Keratinocyte (primary cell): Measurements from ENCODE around the gene CNNM3. TPM values are rescaled to one million over a fixed set of nuclear protein-coding genes. Genes with fewer than 3 reads are reported as not detected.

Experiments
- DNase-seq: peaks from one replicate; pipeline ENCODE4 v3.0.0-alpha.2; 2011; ENCODE audit warnings: low read depth, missing footprints, low spot score
- FAIRE-seq: peaks from 2 replicates; lab custom pipeline; 2011; peaks lifted over from hg19 to GRCh38; lab: Jason Lieb, UNC
- H2AFZ ChIP-seq: 2 replicates; pipeline ENCODE4 v1.6.0; 2012; ENCODE audit warnings: low read length, control low read depth, inconsistent platforms; ENCODE audit not compliant: control insufficient read depth
- H3K27ac ChIP-seq: 2 replicates; pipeline ENCODE4 v1.5.1; 2011; ENCODE audit warnings: low read length; ENCODE audit not compliant: control insufficient read depth, insufficient read depth
- H3K27me3 ChIP-seq: 3 replicates; pipeline ENCODE4 v1.6.0; 2011; ENCODE audit warnings: low read length; ENCODE audit not compliant: control insufficient read depth, insufficient read depth; ENCODE audit errors: extremely low read depth
- H3K36me3 ChIP-seq, 2 experiments: 2 replicates in 1 of 2; 3 replicates in 1 of 2; pipeline ENCODE4 v1.5.1; 2011; ENCODE audit warnings: low read length in 2 of 2, mild to moderate bottlenecking in 1 of 2; ENCODE audit not compliant: control insufficient read depth in 2 of 2, insufficient read depth in 2 of 2; ENCODE audit errors: extremely low read depth in 1 of 2
- H3K4me1 ChIP-seq: 3 replicates; pipeline ENCODE4 v1.5.1; 2011; ENCODE audit warnings: low read length; ENCODE audit not compliant: control insufficient read depth, insufficient read depth; ENCODE audit errors: extremely low read depth
- H3K4me2 ChIP-seq: 3 replicates; pipeline ENCODE4 v1.6.0; 2011; ENCODE audit warnings: low read depth, low read length; ENCODE audit not compliant: control insufficient read depth, insufficient read depth; ENCODE audit errors: extremely low read depth
- H3K4me3 ChIP-seq, 3 experiments: fragments of 200-600 bp in 1 of 3; sonication (generic) in 1 of 3; 2 replicates in 2 of 3; 3 replicates in 1 of 3; pipeline ENCODE4 v1.5.1; 2011 to 2016; ENCODE audit warnings: low read length in 3 of 3, mild to moderate bottlenecking in 3 of 3, control low read depth in 2 of 3, inconsistent platforms in 1 of 3, low read depth in 1 of 3, mixed read lengths in 1 of 3, mixed run types in 1 of 3, moderate library complexity in 1 of 3; ENCODE audit not compliant: control insufficient read depth in 2 of 3, insufficient read depth in 2 of 3; ENCODE audit errors: extremely low read depth in 1 of 3
- H3K79me2 ChIP-seq: 2 replicates; pipeline ENCODE4 v1.6.0; 2012; ENCODE audit warnings: low read length; ENCODE audit not compliant: control insufficient read depth, insufficient read depth
- H3K9ac ChIP-seq: 3 replicates; pipeline ENCODE4 v1.6.0; 2011; ENCODE audit warnings: low read length; ENCODE audit not compliant: control insufficient read depth, insufficient read depth; ENCODE audit errors: extremely low read depth
- H3K9me1 ChIP-seq: 3 replicates; pipeline ENCODE4 v1.6.0; 2011; ENCODE audit warnings: low read length; ENCODE audit not compliant: control insufficient read depth, insufficient read depth; ENCODE audit errors: extremely low read depth
- H3K9me3 ChIP-seq: 2 replicates; pipeline ENCODE4 v1.5.1; 2012; ENCODE audit warnings: low read depth, low read length; ENCODE audit not compliant: control insufficient read depth
- H4K20me1 ChIP-seq: 3 replicates; pipeline ENCODE4 v1.6.0; 2011; ENCODE audit warnings: low read length; ENCODE audit not compliant: control insufficient read depth, insufficient read depth; ENCODE audit errors: extremely low read depth
- CTCF ChIP-seq, 3 experiments: IDR thresholded peaks in 1 of 3; conservative IDR thresholded peaks in 1 of 3; optimal IDR thresholded peaks in 1 of 3; 2 replicates in 2 of 3; 3 replicates in 1 of 3; pipeline versions ENCODE3 to v1.5.1; 2011; ENCODE audit warnings: low read length in 3 of 3, mild to moderate bottlenecking in 3 of 3, moderate library complexity in 2 of 3, control low read depth in 1 of 3, inconsistent platforms in 1 of 3; ENCODE audit not compliant: insufficient read depth in 2 of 3; ENCODE audit errors: extremely low read depth in 1 of 3
- EZH2 ChIP-seq: IDR thresholded peaks from one replicate; pipeline ENCODE4 v1.6.1; 2012; ENCODE audit warnings: inconsistent platforms, mild to moderate bottlenecking, low read length, moderate library complexity
- dilution Hi-C: fragments of 300-500 bp; cut with MboI; formaldehyde crosslinking; loops from one replicate; pipeline ENCODE4 v1.7.0; 2020; ENCODE audit warnings: low sequenced_read_pairs; ENCODE audit not compliant: extremely low pct_ligation_motif_present
- polyA plus RNA-seq, 5 experiments: library from polyadenylated mRNA; depleted of rRNA in 3 of 5; stranded (reverse) in 3 of 5; stranded (forward) in 1 of 5; unstranded in 1 of 5; fragments of >200 nt; gene quantifications; 1 replicate in 1 of 5; 2 replicates in 3 of 5; 3 replicates in 1 of 5; pipeline versions ENCODE4 v1.2.1 to v1.2.3, GENCODE V29; 2011 to 2012; ENCODE audit warnings: missing spikeins in 2 of 5, low read depth in 1 of 5, low replicate concordance in 1 of 5

CNNM3 gene
- polyA plus RNA-seq, 1 donor (not counting 4 experiments of a cell fraction or from before 2014, with no cell fraction given) = 2.3 TPM

- peak overlapping the region; percentile 93 for H3K4me2 ChIP-seq
- H3K36me3 ChIP-seq = peaks cover 16 to 21% of the 10 kb centered on the region in 2 experiments
- peaks cover 9% of the 10 kb centered on the region for H3K79me2 ChIP-seq
- TF ChIP-seq EZH2 = no peak
- no peak for TF ChIP-seq CTCF (optimal IDR thresholded peaks at IDR 0.05 in 1 of 3, IDR thresholded peaks at IDR 0.05 in 1 of 3, conservative IDR thresholded peaks at IDR 0.05 in 1 of 3; ENCODE audit: extremely low read depth in 1 of 3, insufficient read depth in 2 of 3, low read length in 3 of 3)
- peaks cover 3% of the 10 kb centered on the region for H3K9me1 ChIP-seq
- no peak overlapping the region for H3K27ac ChIP-seq
- DNase-seq (no peak), FAIRE-seq (no peak)
- peaks cover 38% of the 10 kb centered on the region for H3K4me1 ChIP-seq
- H3K9ac ChIP-seq = peak overlapping the region; percentile 60
- H2AFZ ChIP-seq = peak overlapping the region; percentile 3
- dilution Hi-C loops = no loop called here
- no peaks in the 10 kb centered on the region for H3K9me3 ChIP-seq
- peak overlapping the region; percentile 75 to 90 (median 80) for H3K4me3 ChIP-seq
- H4K20me1 ChIP-seq = no peaks in the 10 kb centered on the region
- no peaks in the 10 kb centered on the region for H3K27me3 ChIP-seq
Measured at GRCh38 chr2:96869281-96869821, 53.3 kb downstream of the CNNM3 start.

- no peaks in the 10 kb centered on the region for H3K27me3 ChIP-seq
- H3K4me3 ChIP-seq = peak within 1 kb of the TSS; percentile 75 to 90 (median 80)
- H3K79me2 ChIP-seq = peaks cover 9% of the 10 kb centered on the region
- dilution Hi-C loops = no loop called here
- H2AFZ ChIP-seq = peak within 1 kb of the TSS; percentile 65
- DNase-seq (no peak), FAIRE-seq (no peak)
- H3K9ac ChIP-seq = peak within 1 kb of the TSS; percentile 60
- H3K27ac ChIP-seq = peak within 1 kb of the TSS; percentile 61
- H3K9me1 ChIP-seq = peaks cover 3% of the 10 kb centered on the region
- no peaks in the 10 kb centered on the region for H4K20me1 ChIP-seq
- peak within 1 kb of the TSS; percentile 93 for H3K4me2 ChIP-seq
- no peaks in the 10 kb centered on the region for H3K9me3 ChIP-seq
- peaks cover 42% of the 10 kb centered on the region for H3K4me1 ChIP-seq
- TF ChIP-seq CTCF (optimal IDR thresholded peaks at IDR 0.05 in 1 of 3, IDR thresholded peaks at IDR 0.05 in 1 of 3, conservative IDR thresholded peaks at IDR 0.05 in 1 of 3; ENCODE audit: extremely low read depth in 1 of 3, insufficient read depth in 2 of 3, low read length in 3 of 3) (no peak), EZH2 (no peak)
- peaks cover 10 to 14% of the 10 kb centered on the region in 2 experiments for H3K36me3 ChIP-seq
Measured at GRCh38 chr2:96869822-96870625, 54.0 kb downstream of the CNNM3 start, which contains the start of gene SEMA4C. Gene SEMA4C (minus strand): TSS chr2:96870080. CDS start chr2:96867886, 2,194 bp downstream.
